Gastrocnemius medialis (tissue), 4 donors: Measurements from ENCODE around the gene RETREG2. TPM values are rescaled to one million over a fixed set of nuclear protein-coding genes. Genes with fewer than 3 reads are reported as not detected.

Experiments
- ATAC-seq, 2 donors: fragments of 150-250 bp; one replicate each; pipeline ENCODE4 v1.9.1; 2016
- DNase-seq, 2 donors: peaks; one replicate each; pipeline ENCODE4 v3.0.0-alpha.2; 2019
- H3K27ac ChIP-seq, 4 donors: fragments of 200-600 bp; sonication (generic); 1 replicate in 1 of 4; 2 replicates in 3 of 4; pipeline ENCODE4 v1.5.1; 2016 to 2018; ENCODE audit warnings: mild to moderate bottlenecking in 2 of 4, moderate library complexity in 1 of 4
- H3K27me3 ChIP-seq, 3 donors: fragments of 200-600 bp; sonication (generic) in 2 of 3; 1 replicate in 1 of 3; 2 replicates in 2 of 3; pipeline versions ENCODE4 v1.5.1 to v1.6.0; 2016 to 2019; ENCODE audit warnings: mild to moderate bottlenecking in 1 of 3, moderate library complexity in 1 of 3
- H3K36me3 ChIP-seq, 2 donors: fragments of 200-600 bp; sonication (generic) in 1 of 2; one replicate each; pipeline ENCODE4 v1.5.1; 2017 to 2018
- H3K4me1 ChIP-seq, 2 donors: fragments of 200-600 bp; sonication (generic) in 1 of 2; one replicate each; pipeline ENCODE4 v1.5.1; 2016 to 2017; ENCODE audit warnings: mild to moderate bottlenecking in 2 of 2
- H3K4me3 ChIP-seq, 4 donors: fragments of 200-600 bp; sonication (generic) in 3 of 4; 1 replicate in 1 of 4; 2 replicates in 3 of 4; pipeline ENCODE4 v1.5.1; 2016 to 2019; ENCODE audit warnings: mild to moderate bottlenecking in 2 of 4
- H3K9me3 ChIP-seq, 3 donors: fragments of 200-600 bp; sonication (generic) in 2 of 3; 1 replicate in 1 of 3; 2 replicates in 2 of 3; pipeline ENCODE4 v1.5.1; 2016 to 2019
- POLR2A ChIP-seq, 2 donors: fragments of 450-650 bp; IDR thresholded peaks; one replicate each; pipeline ENCODE4 v1.6.1; 2017; ENCODE audit warnings: antibody characterized with exemption in 2 of 2, mild to moderate bottlenecking in 2 of 2, moderate library complexity in 2 of 2
- in situ Hi-C, 4 donors: fragments of 200-750 bp; cut with MboI; loops; one replicate each; pipeline versions ENCODE4 v1.15.0 to v1.8.0; 2017; ENCODE audit warnings: low sequenced_read_pairs in 4 of 4
- intact Hi-C: fragments of 100-400 bp; cut with DNase I; formaldehyde crosslinking; loops from one replicate; pipeline ENCODE4 v1.15.1; 2023; ENCODE audit warnings: low total_unique reads
- total RNA-seq, 4 donors: library from RNA; depleted of rRNA; stranded (reverse); fragments of >200 nt; gene quantifications; one replicate each; pipeline versions ENCODE4 v1.1.0 to v1.2.3, GENCODE V29; 2016
- TF ChIP-seq, protein P1 (sequence below), 5 experiments: fragments of 450-650 bp in 3 of 5; fragments of 200-600 bp in 2 of 5; sonication (generic) in 2 of 5; IDR thresholded peaks in 4 of 5; conservative IDR thresholded peaks in 1 of 5; 1 replicate in 4 of 5; 2 replicates in 1 of 5; pipeline ENCODE4 v1.5.1; 2016 to 2019; ENCODE audit warnings: antibody characterized with exemption in 5 of 5, mild to moderate bottlenecking in 3 of 5, moderate library complexity in 3 of 5

The RETREG2 gene
- total RNA-seq, 4 donors from 2014 or later = 39.8 to 57.2 (median 44.9) TPM

GRCh38 chr2:219221957-219222518 is 44.0 kb downstream of the RETREG2 start:
- ATAC-seq (no peak), DNase-seq (no peak)
- H3K4me1 ChIP-seq = peaks cover 18 to 29% of the 10 kb centered on the region in 2 donors
- no peaks in the 10 kb centered on the region for H3K27me3 ChIP-seq
- peaks cover 9 to 71% of the 10 kb centered on the region in 2 donors for H3K36me3 ChIP-seq
- TF ChIP-seq, protein P1, sequence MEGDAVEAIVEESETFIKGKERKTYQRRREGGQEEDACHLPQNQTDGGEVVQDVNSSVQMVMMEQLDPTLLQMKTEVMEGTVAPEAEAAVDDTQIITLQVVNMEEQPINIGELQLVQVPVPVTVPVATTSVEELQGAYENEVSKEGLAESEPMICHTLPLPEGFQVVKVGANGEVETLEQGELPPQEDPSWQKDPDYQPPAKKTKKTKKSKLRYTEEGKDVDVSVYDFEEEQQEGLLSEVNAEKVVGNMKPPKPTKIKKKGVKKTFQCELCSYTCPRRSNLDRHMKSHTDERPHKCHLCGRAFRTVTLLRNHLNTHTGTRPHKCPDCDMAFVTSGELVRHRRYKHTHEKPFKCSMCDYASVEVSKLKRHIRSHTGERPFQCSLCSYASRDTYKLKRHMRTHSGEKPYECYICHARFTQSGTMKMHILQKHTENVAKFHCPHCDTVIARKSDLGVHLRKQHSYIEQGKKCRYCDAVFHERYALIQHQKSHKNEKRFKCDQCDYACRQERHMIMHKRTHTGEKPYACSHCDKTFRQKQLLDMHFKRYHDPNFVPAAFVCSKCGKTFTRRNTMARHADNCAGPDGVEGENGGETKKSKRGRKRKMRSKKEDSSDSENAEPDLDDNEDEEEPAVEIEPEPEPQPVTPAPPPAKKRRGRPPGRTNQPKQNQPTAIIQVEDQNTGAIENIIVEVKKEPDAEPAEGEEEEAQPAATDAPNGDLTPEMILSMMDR (IDR thresholded peaks at IDR 0.05 in 4 of 5, conservative IDR thresholded peaks at IDR 0.05 in 1 of 5) = no peak
- no peak for TF ChIP-seq POLR2A (IDR thresholded peaks at IDR 0.05)
- H3K9me3 ChIP-seq = no peaks in the 10 kb centered on the region
- no peak overlapping the region for H3K27ac ChIP-seq
- no peak overlapping the region for H3K4me3 ChIP-seq
- in situ Hi-C loops (no loop called here), intact Hi-C loops (no loop called here)

- DNase-seq = no peak
- TF ChIP-seq POLR2A (IDR thresholded peaks at IDR 0.05) = no peak
- TF ChIP-seq, protein P1 (IDR thresholded peaks at IDR 0.05 in 4 of 5, conservative IDR thresholded peaks at IDR 0.05 in 1 of 5) = no peak
- Histone ChIP-seq H3K36me3 (peaks cover 9 to 80% of the 10 kb centered on the region in 2 donors), H3K4me3 (no peak overlapping the region), H3K27me3 (no peaks in the 10 kb centered on the region), H3K27ac (no peak overlapping the region), H3K9me3 (no peaks in the 10 kb centered on the region), H3K4me1 (peaks cover 24 to 26% of the 10 kb centered on the region in 2 donors)
- intact Hi-C loops (no loop called here), in situ Hi-C loops (no loop called here)
- no peak for ATAC-seq
Measured at GRCh38 chr2:219223831-219224610, 45.9 kb downstream of the RETREG2 start.

GRCh38 chr2:219225350-219225749 is 47.3 kb downstream of the RETREG2 start:
- TF ChIP-seq, protein P1 (IDR thresholded peaks at IDR 0.05 in 4 of 5, conservative IDR thresholded peaks at IDR 0.05 in 1 of 5) = no peak
- TF ChIP-seq POLR2A (IDR thresholded peaks at IDR 0.05) = no peak
- peaks cover 14 to 18% of the 10 kb centered on the region in 2 donors for H3K4me1 ChIP-seq
- no peak overlapping the region for H3K27ac ChIP-seq
- no peaks in the 10 kb centered on the region for H3K27me3 ChIP-seq
- in situ Hi-C loops (no loop called here), intact Hi-C loops (loop anchor here (5.0 kb wide), 1 partner anchor 272 kb away; the partner anchor contains the start of gene GMPPA)
- ATAC-seq (no peak), DNase-seq (no peak)
- H3K9me3 ChIP-seq = no peaks in the 10 kb centered on the region
- H3K4me3 ChIP-seq = no peak overlapping the region
- peaks cover 9 to 73% of the 10 kb centered on the region in 2 donors for H3K36me3 ChIP-seq

DNA sequence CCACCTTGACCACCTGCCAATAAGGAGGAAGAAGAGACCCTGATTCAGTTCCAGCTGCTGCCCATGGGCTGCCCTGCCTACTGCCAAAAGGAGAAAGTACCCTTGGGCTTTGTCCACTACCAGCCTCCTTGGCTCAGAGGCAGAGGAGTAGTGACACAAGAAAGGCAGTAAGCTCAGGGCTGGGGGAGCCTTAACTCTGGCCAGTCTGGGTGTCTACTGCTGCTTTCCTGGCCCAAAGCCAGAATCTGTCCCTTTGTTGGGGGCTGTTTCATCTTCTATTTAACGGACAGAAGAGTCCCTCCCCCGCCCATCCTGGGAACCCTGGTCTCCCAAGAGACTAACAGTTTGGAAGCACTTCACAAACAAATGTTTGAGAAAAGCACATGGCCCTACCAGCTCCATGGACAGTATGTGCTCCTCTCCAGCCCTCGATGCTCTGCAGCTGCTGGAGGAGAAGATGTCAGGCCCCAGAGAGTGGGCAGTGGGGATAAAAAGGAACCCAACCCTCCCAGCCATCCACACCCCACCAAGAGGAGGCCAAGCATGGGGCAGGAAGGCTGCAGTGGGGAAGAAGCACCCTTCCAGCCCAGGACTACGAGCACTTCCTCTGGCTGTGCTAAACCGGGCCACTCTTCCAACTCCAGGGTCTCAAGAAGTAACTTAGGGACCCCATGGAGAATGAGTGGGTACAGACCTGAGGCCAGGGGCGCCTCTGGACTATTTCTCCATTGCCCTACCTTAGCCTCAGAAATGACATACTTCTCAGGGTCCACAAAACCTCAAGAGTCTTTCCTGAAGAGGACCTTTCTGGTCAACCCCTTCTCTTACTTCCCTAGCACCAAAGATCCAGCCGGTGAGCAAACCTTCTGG is 50.2 kb downstream of the RETREG2 start:
- H3K27me3 ChIP-seq = no peaks in the 10 kb centered on the region
- H3K9me3 ChIP-seq = no peaks in the 10 kb centered on the region
- DNase-seq = no peak
- ATAC-seq = no peak
- peak overlapping the region; percentile 73 to 95 (median 90) for H3K4me3 ChIP-seq
- TF ChIP-seq, protein P1 (IDR thresholded peaks at IDR 0.05 in 4 of 5, conservative IDR thresholded peaks at IDR 0.05 in 1 of 5) = no peak
- no peak for TF ChIP-seq POLR2A (IDR thresholded peaks at IDR 0.05)
- peaks cover 22 to 27% of the 10 kb centered on the region in 2 donors for H3K4me1 ChIP-seq
- in situ Hi-C loops = no loop called here
- H3K36me3 ChIP-seq = peaks cover 9 to 59% of the 10 kb centered on the region in 2 donors
- peak overlapping the region; percentile 85 to 99 (median 90) for H3K27ac ChIP-seq
- intact Hi-C loops = loop anchor here (5.0 kb wide), 1 partner anchor 269 kb away; the partner anchor contains the start of gene GMPPA
